SU-DHL-6 (cell line): ENCODE data around the gene CTCFL.

ENCODE experiments used
- H2AFZ ChIP-seq: fragments of 200-600 bp; sonication (generic); 2 replicates; pipeline ENCODE4 v1.6.1; 2014; ENCODE audit warnings: low read depth, mild to moderate bottlenecking, moderate library complexity, mixed read lengths, antibody characterized with exemption, low read length; ENCODE audit not compliant: severe bottlenecking
- H3F3A ChIP-seq: fragments of 200-600 bp; shearing (Covaris generic); 2 replicates; pipeline ENCODE4 v1.6.0; 2016; ENCODE audit warnings: antibody characterized with exemption, mild to moderate bottlenecking; ENCODE audit not compliant: insufficient read depth
- H3K27ac ChIP-seq: fragments of 200-600 bp; sonication (generic); 2 replicates; pipeline ENCODE4 v1.5.1; 2016; ENCODE audit warnings: low read depth, mild to moderate bottlenecking, low read length, moderate library complexity, mixed read lengths
- H3K27me3 ChIP-seq: fragments of 200-600 bp; sonication (generic), shearing (Covaris generic); 2 replicates; pipeline ENCODE4 v1.6.0; 2014; ENCODE audit warnings: mild to moderate bottlenecking, low read length
- H3K36me3 ChIP-seq: fragments of 200-600 bp; sonication (generic); 2 replicates; pipeline ENCODE4 v1.6.1; 2014; ENCODE audit warnings: mild to moderate bottlenecking, low read length, mixed read lengths
- H3K4me2 ChIP-seq: fragments of 300-600, 200-600 bp; shearing (Covaris generic), sonication (generic); 2 replicates; pipeline ENCODE4 v1.6.0; 2014; ENCODE audit warnings: low read length, low read depth, mild to moderate bottlenecking; ENCODE audit not compliant: poor library complexity, severe bottlenecking
- H3K4me3 ChIP-seq: fragments of 200-600 bp; sonication (generic); 2 replicates; pipeline ENCODE4 v1.5.1; 2014; ENCODE audit warnings: antibody characterized with exemption, low read length, mild to moderate bottlenecking, mixed read lengths; ENCODE audit not compliant: insufficient read depth, poor library complexity, severe bottlenecking
- H3K79me2 ChIP-seq: fragments of 200-600 bp; sonication (generic); 2 replicates; pipeline ENCODE4 v1.6.1; 2014; ENCODE audit warnings: mild to moderate bottlenecking, low read length, moderate library complexity; ENCODE audit not compliant: insufficient read depth
- H3K9ac ChIP-seq: fragments of 200-600 bp; sonication (generic); 2 replicates; pipeline ENCODE4 v1.7.0; 2014; ENCODE audit warnings: mild to moderate bottlenecking, low read length
- H3K9me2 ChIP-seq: fragments of 200-600 bp; sonication (generic); replicated peaks from 2 replicates; pipeline ENCODE4 v1.6.1; 2014; ENCODE audit warnings: low read length; ENCODE audit not compliant: insufficient read depth
- H3K9me3 ChIP-seq: fragments of 200-600 bp; sonication (generic); 2 replicates; pipeline ENCODE4 v1.6.1; 2014; ENCODE audit warnings: low read length, mixed read lengths; ENCODE audit not compliant: insufficient read depth
- H4K20me1 ChIP-seq: fragments of 200-600 bp; sonication (generic); 2 replicates; pipeline ENCODE4 v1.6.1; 2014; ENCODE audit warnings: low read depth, mild to moderate bottlenecking, antibody characterized with exemption, low read length, moderate library complexity, mixed read lengths
- CTCF ChIP-seq: fragments of 200-600 bp; sonication (generic); IDR thresholded peaks from one replicate; pipeline ENCODE4 v1.5.1; 2017; ENCODE audit warnings: antibody characterized with exemption, mild to moderate bottlenecking, low read length, moderate library complexity; ENCODE audit not compliant: insufficient read depth, poor library complexity, severe bottlenecking
- EZH2phosphoT487 ChIP-seq: fragments of 200-600 bp; sonication (generic), shearing (Covaris generic); conservative IDR thresholded peaks from 2 replicates; pipeline ENCODE4 v1.6.1; 2018; ENCODE audit warnings: mild to moderate bottlenecking, antibody characterized with exemption, low read length, moderate library complexity, mixed read lengths

CTCFL gene

GRCh38 chr20:57556980-57557274 lies 32.0 kb upstream of the CTCFL start:
- Histone ChIP-seq H3K27me3 (no peaks in the 10 kb centered on the region), H3K27ac (no peak overlapping the region)
- TF ChIP-seq CTCF (no peak), EZH2phosphoT487 (no peak)

GRCh38 chr20:57555457-57556184 lies 30.7 kb upstream of the CTCFL start:
- H2AFZ ChIP-seq = no peak overlapping the region
- H3K9me3 ChIP-seq = no peaks in the 10 kb centered on the region
- no peak overlapping the region for H3K27ac ChIP-seq
- TF ChIP-seq CTCF = no peak
- no peak for TF ChIP-seq EZH2phosphoT487
- H3K27me3 ChIP-seq = no peaks in the 10 kb centered on the region
- H3K9ac ChIP-seq = no peak overlapping the region
- H3K36me3 ChIP-seq = no peaks in the 10 kb centered on the region
- no peaks in the 10 kb centered on the region for H3K9me2 ChIP-seq
- no peak overlapping the region for H3K4me3 ChIP-seq
- H3K79me2 ChIP-seq = no peaks in the 10 kb centered on the region
- no peaks in the 10 kb centered on the region for H4K20me1 ChIP-seq
- H3K4me2 ChIP-seq = no peak overlapping the region
- H3F3A ChIP-seq = no peaks in the 10 kb centered on the region

More at GRCh38 chr20:57556980-57557274, 32.0 kb upstream of the CTCFL start:
- no peak overlapping the region for H3K9ac ChIP-seq
- no peaks in the 10 kb centered on the region for H4K20me1 ChIP-seq
- H3K36me3 ChIP-seq = no peaks in the 10 kb centered on the region
- no peak overlapping the region for H3K4me3 ChIP-seq
- no peak overlapping the region for H2AFZ ChIP-seq
- H3K9me3 ChIP-seq = no peaks in the 10 kb centered on the region
- no peaks in the 10 kb centered on the region for H3F3A ChIP-seq
- no peak overlapping the region for H3K4me2 ChIP-seq
- no peaks in the 10 kb centered on the region for H3K79me2 ChIP-seq
- no peaks in the 10 kb centered on the region for H3K9me2 ChIP-seq

GRCh38 chr20:57553376-57554018 lies 28.6 kb upstream of the CTCFL start:
- TF ChIP-seq CTCF = no peak
- TF ChIP-seq EZH2phosphoT487 = no peak
- no peak overlapping the region for H3K4me3 ChIP-seq
- no peak overlapping the region for H2AFZ ChIP-seq
- H4K20me1 ChIP-seq = no peaks in the 10 kb centered on the region
- H3K36me3 ChIP-seq = no peaks in the 10 kb centered on the region
- no peak overlapping the region for H3K9ac ChIP-seq
- H3K79me2 ChIP-seq = no peaks in the 10 kb centered on the region
- no peaks in the 10 kb centered on the region for H3K9me2 ChIP-seq
- H3K4me2 ChIP-seq = no peak overlapping the region
- H3K9me3 ChIP-seq = no peaks in the 10 kb centered on the region
- no peak overlapping the region for H3K27ac ChIP-seq
- H3K27me3 ChIP-seq = no peaks in the 10 kb centered on the region
- no peaks in the 10 kb centered on the region for H3F3A ChIP-seq
